ENCODE results near the gene INO80.
"Not testable (repeated sequence)": the region's sequence is repeated elsewhere in the genome, so short reads cannot be mapped to it uniquely, and the experiment has no call there.

Gene INO80

GRCh38 chr15:41085029-41085428 lies 31.1 kb downstream of the INO80 start:
- Mint-ChIP-seq H3K27me3 (no peaks in the 10 kb centered on the region), H3K4me3 (no peak overlapping the region), H3K4me1 (peaks cover 5% of the 10 kb centered on the region), H3K9me3 (no peaks in the 10 kb centered on the region), H3K36me3 (ENCODE audit: low read depth) (peaks cover 73% of the 10 kb centered on the region), H3K27ac (peak overlapping the region; percentile 8)
- no peak for DNase-seq
- no peak for ATAC-seq

- H3K36me3 Mint-ChIP-seq (ENCODE audit: low read depth): peaks cover 63% of the 10 kb centered on the region
Measured at GRCh38 chr15:41080144-41080543, 35.9 kb downstream of the INO80 start.

GRCh38 chr15:41079717-41080116 lies 36.4 kb downstream of the INO80 start:
- H3K27ac Mint-ChIP-seq: peak overlapping the region; percentile 29
- peaks cover 2% of the 10 kb centered on the region for H3K4me1 Mint-ChIP-seq
- no peaks in the 10 kb centered on the region for H3K9me3 Mint-ChIP-seq
- H3K4me3 Mint-ChIP-seq: no peak overlapping the region
- no peaks in the 10 kb centered on the region for H3K27me3 Mint-ChIP-seq
- no peak for DNase-seq
- peaks cover 62% of the 10 kb centered on the region for H3K36me3 Mint-ChIP-seq (ENCODE audit: low read depth)
- ATAC-seq: no peak

More at GRCh38 chr15:41080144-41080543, 35.9 kb downstream of the INO80 start:
- H3K4me3 Mint-ChIP-seq: no peak overlapping the region
- H3K9me3 Mint-ChIP-seq: no peaks in the 10 kb centered on the region
- no peaks in the 10 kb centered on the region for H3K27me3 Mint-ChIP-seq
- H3K4me1 Mint-ChIP-seq: peaks cover 2% of the 10 kb centered on the region
- no peak overlapping the region for H3K27ac Mint-ChIP-seq
- ATAC-seq (no peak), DNase-seq (no peak)

DNA sequence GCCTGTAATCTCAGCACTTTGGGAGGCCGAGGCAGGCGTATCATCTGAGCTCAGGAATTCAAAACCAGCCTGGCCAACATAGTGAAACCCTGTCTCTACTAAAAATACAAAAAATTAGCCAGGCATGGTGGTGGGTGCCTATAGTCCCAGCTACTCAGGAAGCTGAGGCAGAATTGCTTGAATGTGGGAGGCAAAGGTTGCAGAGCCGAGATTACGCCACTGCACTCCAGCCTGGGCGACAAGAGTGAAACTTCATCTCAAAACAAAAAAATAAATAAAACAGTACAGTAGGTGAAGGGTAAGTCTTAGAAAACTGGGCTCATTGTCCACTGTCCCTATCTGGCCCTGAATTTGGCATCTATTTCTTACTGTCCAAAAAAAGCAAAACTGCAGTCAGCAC lies 37.2 kb downstream of the INO80 start:
- not testable (repeated sequence) for H3K4me3 Mint-ChIP-seq, H3K9me3 Mint-ChIP-seq, H3K4me1 Mint-ChIP-seq, ATAC-seq, H3K27ac Mint-ChIP-seq, H3K27me3 Mint-ChIP-seq, DNase-seq
- H3K36me3 Mint-ChIP-seq (ENCODE audit: low read depth): peaks cover 61% of the 10 kb centered on the region

- Mint-ChIP-seq H3K4me1 (peaks cover 2% of the 10 kb centered on the region), H3K27ac (no peak overlapping the region), H3K27me3 (no peaks in the 10 kb centered on the region), H3K36me3 (ENCODE audit: low read depth) (peaks cover 61% of the 10 kb centered on the region), H3K9me3 (no peaks in the 10 kb centered on the region), H3K4me3 (no peak overlapping the region)
- ATAC-seq: no peak
- no peak for DNase-seq
Measured at GRCh38 chr15:41078125-41078524, 38.0 kb downstream of the INO80 start.

DNA sequence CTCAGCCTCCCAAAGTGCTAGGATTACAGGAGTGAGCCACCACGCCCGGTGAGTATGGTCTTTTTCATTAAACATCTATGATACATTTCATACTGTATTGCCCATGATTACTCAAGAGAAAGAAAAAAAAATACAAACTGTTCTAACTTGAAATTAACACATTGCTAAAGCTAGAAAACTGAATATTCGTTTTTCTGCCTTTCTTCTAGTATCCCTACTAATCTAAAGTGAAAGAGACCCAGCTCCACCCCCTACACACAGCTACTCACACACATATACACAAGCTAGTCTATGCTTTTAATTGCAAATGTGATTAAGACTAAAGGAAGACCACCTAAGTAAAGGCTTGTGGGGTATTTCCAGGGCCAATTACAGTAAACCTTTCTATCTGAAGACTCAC lies 43.1 kb downstream of the INO80 start:
- peaks cover 48% of the 10 kb centered on the region for H3K36me3 Mint-ChIP-seq (ENCODE audit: low read depth)

DNA sequence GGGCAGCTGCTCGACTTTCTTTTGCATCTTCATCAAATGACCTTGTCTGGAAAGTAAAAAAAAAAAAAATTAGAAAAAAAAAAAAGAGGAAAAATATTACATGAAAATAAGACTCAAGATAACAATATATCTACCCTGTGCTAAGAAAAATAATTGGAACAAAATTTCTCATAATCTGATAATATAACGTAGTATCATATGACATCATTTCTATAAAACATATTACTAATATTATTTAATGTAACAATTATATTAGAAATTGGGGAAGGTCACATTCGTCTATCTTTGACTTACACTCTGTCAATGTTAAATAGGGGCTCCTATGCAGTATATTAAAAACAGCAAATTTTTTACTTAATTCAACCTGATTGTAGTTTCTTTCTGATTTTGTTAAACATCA lies 44.1 kb downstream of the INO80 start:
- no peak for DNase-seq
- no peaks in the 10 kb centered on the region for H3K27me3 Mint-ChIP-seq
- ATAC-seq: no peak
- no peaks in the 10 kb centered on the region for H3K9me3 Mint-ChIP-seq
- no peak overlapping the region for H3K27ac Mint-ChIP-seq
- H3K4me3 Mint-ChIP-seq: no peak overlapping the region
- H3K4me1 Mint-ChIP-seq: no peaks in the 10 kb centered on the region
- peaks cover 53% of the 10 kb centered on the region for H3K36me3 Mint-ChIP-seq (ENCODE audit: low read depth)

More for the DNA sequence above, 43.1 kb downstream of the INO80 start:
- H3K27ac Mint-ChIP-seq: no peak overlapping the region
- no peak for DNase-seq
- no peaks in the 10 kb centered on the region for H3K9me3 Mint-ChIP-seq
- no peaks in the 10 kb centered on the region for H3K27me3 Mint-ChIP-seq
- H3K4me1 Mint-ChIP-seq: no peaks in the 10 kb centered on the region
- no peak for ATAC-seq
- no peak overlapping the region for H3K4me3 Mint-ChIP-seq

- H3K4me3 Mint-ChIP-seq: no peak overlapping the region
- H3K36me3 Mint-ChIP-seq (ENCODE audit: low read depth): peaks cover 72% of the 10 kb centered on the region
- DNase-seq (no peak), ATAC-seq (no peak)
- H3K27me3 Mint-ChIP-seq: no peaks in the 10 kb centered on the region
- H3K9me3 Mint-ChIP-seq: no peaks in the 10 kb centered on the region
- H3K4me1 Mint-ChIP-seq: no peaks in the 10 kb centered on the region
- no peak overlapping the region for H3K27ac Mint-ChIP-seq
Measured at GRCh38 chr15:41066516-41066915, 49.6 kb downstream of the INO80 start.

DNA sequence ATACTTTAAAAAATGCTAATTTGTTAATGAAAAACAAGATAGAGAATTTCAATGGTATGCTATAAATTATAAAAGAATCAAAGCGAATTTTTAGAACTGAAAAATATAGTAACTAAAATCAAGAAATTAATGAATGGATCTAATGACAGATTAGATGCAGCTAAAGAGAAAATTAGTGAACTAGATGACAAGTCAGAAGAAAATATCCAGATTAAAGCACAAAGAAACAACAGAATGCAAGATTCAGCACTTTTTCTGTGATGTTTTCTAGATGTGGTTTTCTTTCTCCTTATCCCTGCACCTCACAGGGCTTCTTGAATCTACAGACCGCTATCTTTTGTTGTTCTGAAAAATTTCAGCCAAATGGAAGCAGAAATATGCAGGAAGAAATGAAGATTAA lies 54.4 kb downstream of the INO80 start:
- Mint-ChIP-seq H3K4me1 (no peaks in the 10 kb centered on the region), H3K36me3 (ENCODE audit: low read depth) (peaks cover 74% of the 10 kb centered on the region), H3K27ac (no peak overlapping the region), H3K27me3 (no peaks in the 10 kb centered on the region), H3K4me3 (no peak overlapping the region), H3K9me3 (no peaks in the 10 kb centered on the region)
- ATAC-seq (no peak), DNase-seq (no peak)

GRCh38 chr15:41060505-41060904 lies 55.6 kb downstream of the INO80 start:
- Mint-ChIP-seq H3K36me3 (ENCODE audit: low read depth) (peaks cover 73% of the 10 kb centered on the region), H3K9me3 (no peaks in the 10 kb centered on the region)
- no peak for DNase-seq

DNA sequence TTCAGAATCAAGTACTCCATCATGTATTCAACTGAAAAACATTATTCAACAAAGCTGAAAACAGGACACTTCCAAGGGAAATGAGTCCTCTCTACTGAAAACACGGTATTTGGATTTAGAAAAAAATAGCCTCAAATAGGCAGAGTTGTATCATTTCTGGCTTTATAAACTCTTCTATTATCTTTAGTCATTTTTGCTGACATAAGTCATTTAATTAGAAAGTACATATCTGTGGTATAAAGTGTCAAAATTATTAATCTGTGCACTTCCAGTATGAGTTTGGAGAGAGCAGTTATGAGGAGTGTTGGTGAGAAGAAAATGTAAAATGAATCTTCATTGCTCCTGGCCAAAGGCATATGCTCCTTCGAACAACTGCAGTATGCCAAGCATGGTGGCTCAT lies 59.3 kb downstream of the INO80 start:
- Mint-ChIP-seq H3K27ac (no peak overlapping the region), H3K9me3 (no peaks in the 10 kb centered on the region), H3K4me1 (no peaks in the 10 kb centered on the region), H3K4me3 (no peak overlapping the region), H3K36me3 (ENCODE audit: low read depth) (peaks cover 65% of the 10 kb centered on the region), H3K27me3 (no peaks in the 10 kb centered on the region)
- no peak for ATAC-seq
- DNase-seq: no peak

More at GRCh38 chr15:41060505-41060904, 55.6 kb downstream of the INO80 start:
- Mint-ChIP-seq H3K27me3 (no peaks in the 10 kb centered on the region), H3K27ac (no peak overlapping the region), H3K4me1 (no peaks in the 10 kb centered on the region), H3K4me3 (no peak overlapping the region)
- ATAC-seq: no peak

GRCh38 chr15:41055706-41056105 lies 60.4 kb downstream of the INO80 start:
- no peak for ATAC-seq
- no peak overlapping the region for H3K4me3 Mint-ChIP-seq
- no peaks in the 10 kb centered on the region for H3K4me1 Mint-ChIP-seq
- no peaks in the 10 kb centered on the region for H3K9me3 Mint-ChIP-seq
- H3K27me3 Mint-ChIP-seq: no peaks in the 10 kb centered on the region
- no peak overlapping the region for H3K27ac Mint-ChIP-seq
- no peak for DNase-seq
- peaks cover 63% of the 10 kb centered on the region for H3K36me3 Mint-ChIP-seq (ENCODE audit: low read depth)

DNA sequence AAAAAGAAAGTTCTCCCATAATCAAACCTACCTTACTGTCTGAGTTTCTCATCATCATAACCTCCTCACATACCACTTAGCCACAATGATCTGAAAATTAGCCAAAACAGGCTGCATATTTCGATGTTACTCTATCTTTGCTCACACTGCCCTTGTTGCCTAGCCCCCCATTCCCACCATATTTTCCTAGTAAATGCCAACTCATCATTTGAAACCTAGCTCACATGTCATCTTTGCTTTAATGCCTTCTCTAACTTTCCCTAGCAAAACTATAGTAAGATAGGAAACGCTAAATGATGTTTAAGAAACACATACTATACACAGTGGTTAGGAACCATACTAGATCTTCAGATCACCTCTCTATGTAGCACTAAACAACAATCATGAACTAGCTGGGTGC lies 64.9 kb downstream of the INO80 start:
- H3K4me1 Mint-ChIP-seq: no peaks in the 10 kb centered on the region
- no peaks in the 10 kb centered on the region for H3K27me3 Mint-ChIP-seq

GRCh38 chr15:41048852-41049251 lies 67.2 kb downstream of the INO80 start:
- Mint-ChIP-seq H3K4me1 (no peaks in the 10 kb centered on the region), H3K27ac (no peak overlapping the region), H3K9me3 (no peaks in the 10 kb centered on the region), H3K36me3 (ENCODE audit: low read depth) (peaks cover 47% of the 10 kb centered on the region), H3K27me3 (no peaks in the 10 kb centered on the region), H3K4me3 (no peak overlapping the region)
- ATAC-seq (no peak), DNase-seq (no peak)

More for the DNA sequence above, 64.9 kb downstream of the INO80 start:
- Mint-ChIP-seq H3K27ac (no peak overlapping the region), H3K9me3 (no peaks in the 10 kb centered on the region), H3K36me3 (ENCODE audit: low read depth) (peaks cover 56% of the 10 kb centered on the region), H3K4me3 (no peak overlapping the region)
- ATAC-seq (no peak), DNase-seq (no peak)

GRCh38 chr15:41048397-41048796 lies 67.7 kb downstream of the INO80 start:
- Mint-ChIP-seq H3K36me3 (ENCODE audit: low read depth) (peaks cover 48% of the 10 kb centered on the region), H3K27me3 (no peaks in the 10 kb centered on the region), H3K4me3 (no peak overlapping the region), H3K27ac (no peak overlapping the region), H3K4me1 (no peaks in the 10 kb centered on the region), H3K9me3 (no peaks in the 10 kb centered on the region)
- ATAC-seq (no peak), DNase-seq (no peak)

DNA sequence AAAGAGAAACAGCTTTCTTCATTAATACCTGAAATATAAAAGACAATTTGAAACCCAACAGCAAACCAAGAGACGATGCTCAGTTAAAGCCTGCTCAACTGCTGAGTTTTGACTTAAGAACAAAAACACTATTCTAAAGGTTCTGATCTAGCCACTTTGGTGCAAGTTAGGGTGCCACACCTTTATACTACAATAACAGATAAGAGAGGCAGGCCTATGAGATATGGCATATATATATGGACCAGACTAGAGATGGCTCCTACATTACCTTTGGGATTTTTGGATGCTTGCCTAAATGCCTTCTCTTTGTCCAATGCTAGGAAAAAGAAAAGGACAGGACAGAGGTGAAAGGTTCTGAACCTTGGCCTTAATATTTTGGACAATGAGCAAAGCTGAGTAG lies 68.6 kb downstream of the INO80 start:
- Mint-ChIP-seq H3K27me3 (no peaks in the 10 kb centered on the region), H3K9me3 (no peaks in the 10 kb centered on the region), H3K36me3 (ENCODE audit: low read depth) (peaks cover 52% of the 10 kb centered on the region), H3K4me3 (no peak overlapping the region), H3K4me1 (no peaks in the 10 kb centered on the region), H3K27ac (no peak overlapping the region)
- ATAC-seq: no peak
- DNase-seq: no peak

Measured in activated naive CD8-positive, alpha-beta T cell treated with anti-CD3 and anti-CD28 coated beads, Interleukin-2, amount 50 U/mL, for 24 hours (primary cell).